H9 (cell line): ENCODE data around the gene IL18BP. TPM values are rescaled to one million over a fixed set of nuclear protein-coding genes. Genes with fewer than 3 reads are reported as not detected.

ENCODE experiments used
- DNase-seq: peaks from one replicate; pipeline ENCODE4 v3.0.0-alpha.2; 2017
- H2AFZ ChIP-seq: one replicate; pipeline ENCODE4 v1.6.1; 2013; ENCODE audit warnings: mild to moderate bottlenecking, low read length, control low read depth, moderate library complexity
- H2AK5ac ChIP-seq: 2 replicates; pipeline ENCODE4 v1.6.1; 2013; ENCODE audit warnings: low read length, control low read depth, mixed read lengths; ENCODE audit not compliant: insufficient read length
- H2BK120ac ChIP-seq: one replicate; pipeline ENCODE4 v1.6.1; 2013; ENCODE audit warnings: low read depth, mild to moderate bottlenecking, low read length, control low read depth, inconsistent platforms; ENCODE audit not compliant: poor library complexity, severe bottlenecking
- H2BK12ac ChIP-seq: 2 replicates; pipeline ENCODE4 v1.6.1; 2013; ENCODE audit warnings: low read length, control low read depth, mixed read lengths, low read depth; ENCODE audit not compliant: insufficient read length
- H2BK15ac ChIP-seq: 2 replicates; pipeline ENCODE4 v1.6.1; 2013; ENCODE audit warnings: low read depth, low read length, control low read depth
- H2BK20ac ChIP-seq: one replicate; pipeline ENCODE4 v1.6.1; 2013; ENCODE audit warnings: low read depth, mild to moderate bottlenecking, low read length, control low read depth, inconsistent platforms; ENCODE audit not compliant: poor library complexity, severe bottlenecking
- H2BK5ac ChIP-seq: 2 replicates; pipeline ENCODE4 v1.6.1; 2013; ENCODE audit warnings: low read length, control low read depth, mixed read lengths; ENCODE audit not compliant: insufficient read length
- H3K14ac ChIP-seq: 2 replicates; pipeline ENCODE4 v1.6.1; 2013; ENCODE audit warnings: low read length, control low read depth; ENCODE audit not compliant: insufficient read depth
- H3K18ac ChIP-seq: 2 replicates; pipeline ENCODE4 v1.6.1; 2013; ENCODE audit warnings: low read depth, mild to moderate bottlenecking, mixed read lengths, low read length, control low read depth; ENCODE audit not compliant: insufficient read length
- H3K23ac ChIP-seq: 2 replicates; pipeline ENCODE4 v1.6.1; 2013; ENCODE audit warnings: low read length, control low read depth, mixed read lengths, low read depth; ENCODE audit not compliant: insufficient read length
- H3K23me2 ChIP-seq: 2 replicates; pipeline ENCODE4 v1.6.1; 2013; ENCODE audit warnings: low read depth, mild to moderate bottlenecking, mixed read lengths, low read length, control low read depth; ENCODE audit not compliant: insufficient read length, poor library complexity, severe bottlenecking
- H3K27ac ChIP-seq: 2 replicates; pipeline ENCODE4 v1.5.1; 2013; ENCODE audit warnings: low read length, control low read depth, mixed read lengths, low read depth; ENCODE audit not compliant: insufficient read length
- H3K27me3 ChIP-seq: 2 replicates; pipeline ENCODE4 v1.6.1; 2013; ENCODE audit warnings: low read length, control low read depth, inconsistent platforms; ENCODE audit not compliant: insufficient read depth
- H3K4ac ChIP-seq: 2 replicates; pipeline ENCODE4 v1.6.1; 2013; ENCODE audit warnings: low read depth, mild to moderate bottlenecking, control low read depth, inconsistent platforms, low read length, moderate library complexity
- H3K4me1 ChIP-seq: 2 replicates; pipeline ENCODE4 v1.6.1; 2013; ENCODE audit warnings: low read length, control low read depth, inconsistent platforms; ENCODE audit not compliant: insufficient read depth
- H3K4me2 ChIP-seq: 2 replicates; pipeline ENCODE4 v1.6.1; 2013; ENCODE audit warnings: low read length, control low read depth, mixed read lengths; ENCODE audit not compliant: insufficient read length, insufficient read depth
- H3K56ac ChIP-seq: 2 replicates; pipeline ENCODE4 v1.6.1; 2013; ENCODE audit warnings: low read depth, mild to moderate bottlenecking, mixed read lengths, low read length, control low read depth; ENCODE audit not compliant: insufficient read length
- H3K79me1 ChIP-seq: 2 replicates; pipeline ENCODE4 v1.6.1; 2013; ENCODE audit warnings: low read depth, mild to moderate bottlenecking, moderate library complexity, low read length, control low read depth, inconsistent platforms; ENCODE audit not compliant: insufficient read depth, poor library complexity, severe bottlenecking
- H3K79me2 ChIP-seq: 2 replicates; pipeline ENCODE4 v1.6.1; 2013; ENCODE audit warnings: low read length, control low read depth, inconsistent platforms; ENCODE audit not compliant: insufficient read depth
- H3K9ac ChIP-seq: 2 replicates; pipeline ENCODE4 v1.6.1; 2013; ENCODE audit warnings: low read length, control low read depth, mixed read lengths; ENCODE audit not compliant: insufficient read length; ENCODE audit errors: extremely low read depth
- H3K9me3 ChIP-seq: one replicate; pipeline ENCODE4 v1.6.1; 2013; ENCODE audit warnings: low read depth, low read length, inconsistent platforms; ENCODE audit not compliant: control insufficient read depth
- H3T11ph ChIP-seq: one replicate; pipeline ENCODE4 v1.6.1; 2013; ENCODE audit warnings: mild to moderate bottlenecking, low read length, control low read depth, inconsistent platforms
- H4K20me1 ChIP-seq: one replicate; pipeline ENCODE4 v1.6.1; 2013; ENCODE audit not compliant: control insufficient read depth, insufficient read length, insufficient read depth
- H4K5ac ChIP-seq: 2 replicates; pipeline ENCODE4 v1.6.1; 2013; ENCODE audit warnings: low read depth, mild to moderate bottlenecking, mixed read lengths, low read length, control low read depth; ENCODE audit not compliant: insufficient read length
- H4K8ac ChIP-seq: replicated peaks from 2 replicates; pipeline ENCODE4 v1.6.1; 2013; ENCODE audit warnings: low read length, control low read depth, mixed read lengths, low read depth; ENCODE audit not compliant: insufficient read length
- H4K91ac ChIP-seq: 2 replicates; pipeline ENCODE4 v1.6.1; 2013; ENCODE audit warnings: low read depth, mild to moderate bottlenecking, moderate library complexity, mixed read lengths, low read length, control low read depth; ENCODE audit not compliant: insufficient read length
- H3K27ac Mint-ChIP-seq, 3 experiments: 2 replicates in 2 of 3; 3 replicates in 1 of 3; pipeline ENCODE4 v1.8.0; 2020 to 2021; ENCODE audit warnings: mixed read lengths in 3 of 3, mild to moderate bottlenecking in 1 of 3, moderate library complexity in 1 of 3
- H3K27me3 Mint-ChIP-seq: 2 replicates; pipeline ENCODE4 v1.8.0; 2021; ENCODE audit warnings: low read depth, mild to moderate bottlenecking, moderate library complexity, mixed read lengths
- H3K36me3 Mint-ChIP-seq, 3 experiments: 2 replicates in 2 of 3; 3 replicates in 1 of 3; pipeline ENCODE4 v1.8.0; 2020 to 2021; ENCODE audit warnings: low read depth in 3 of 3, mixed read lengths in 3 of 3; ENCODE audit not compliant: insufficient read depth in 1 of 3
- H3K4me1 Mint-ChIP-seq, 2 experiments: 2 replicates each; pipeline ENCODE4 v1.8.0; 2020; ENCODE audit warnings: mixed read lengths in 2 of 2
- H3K4me3 Mint-ChIP-seq, 2 experiments: 2 replicates in 1 of 2; 3 replicates in 1 of 2; pipeline ENCODE4 v1.8.0; 2020 to 2021; ENCODE audit warnings: mild to moderate bottlenecking in 2 of 2, mixed read lengths in 2 of 2, moderate library complexity in 1 of 2
- H3K9me3 Mint-ChIP-seq, 2 experiments: 2 replicates in 1 of 2; 3 replicates in 1 of 2; pipeline ENCODE4 v1.8.0; 2020; ENCODE audit warnings: mild to moderate bottlenecking in 2 of 2, mixed read lengths in 2 of 2, moderate library complexity in 1 of 2
- WGBS: extraction: QIAGEN DNeasy Blood & Tissue Kit; methylation state at CpG from one replicate; pipeline ENCODE4 v1.1.7; 2013; ENCODE audit warnings: missing lambda C conversion rate, low lambda C conversion rate, mixed read lengths; ENCODE audit not compliant: insufficient read length; ENCODE audit errors: extremely low coverage; 5-methylcytosine and 5-hydroxymethylcytosine counted together
- total RNA-seq: library from RNA; stranded (reverse); gene quantifications from 2 replicates; pipeline ENCODE4 v1.2.1, GENCODE V29; 2021
- TF ChIP-seq, protein P1 (sequence below): fragments of 200-600 bp; sonication (generic); conservative IDR thresholded peaks from 3 replicates; pipeline ENCODE4 v1.8.0; 2021; ENCODE audit warnings: antibody characterized with exemption, mild to moderate bottlenecking

The IL18BP gene
- total RNA-seq, 1 experiment from 2014 or later: 10.2 TPM

DNA sequence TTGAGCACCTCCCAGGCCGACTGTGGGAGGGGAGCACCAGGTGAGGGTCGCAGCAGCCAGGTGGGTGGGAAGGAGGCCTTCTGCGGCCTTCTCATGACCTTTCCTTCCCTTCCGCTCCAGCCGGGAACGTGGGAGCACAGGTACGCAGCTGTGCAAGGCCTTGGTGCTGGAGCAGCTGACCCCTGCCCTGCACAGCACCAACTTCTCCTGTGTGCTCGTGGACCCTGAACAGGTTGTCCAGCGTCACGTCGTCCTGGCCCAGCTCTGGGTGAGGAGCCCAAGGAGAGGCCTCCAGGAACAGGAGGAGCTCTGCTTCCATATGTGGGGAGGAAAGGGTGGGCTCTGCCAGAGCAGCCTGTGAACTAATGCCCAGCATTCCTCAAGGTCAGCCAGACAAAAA lies 2.6 kb downstream of the IL18BP start:
- Histone ChIP-seq H3T11ph (no peak overlapping the region), H3K9ac (no peak overlapping the region), H3K4me1 (no peaks in the 10 kb centered on the region), H2BK15ac (no peak overlapping the region), H3K18ac (no peak overlapping the region), H3K9me3 (no peaks in the 10 kb centered on the region), H3K23me2 (no peaks in the 10 kb centered on the region), H3K23ac (no peak overlapping the region), H3K4me2 (no peak overlapping the region), H2AFZ (no peak overlapping the region), H2BK5ac (no peak overlapping the region), H4K20me1 (peaks cover 2% of the 10 kb centered on the region), H3K4ac (no peak overlapping the region), H3K27ac (no peak overlapping the region), H3K79me2 (no peaks in the 10 kb centered on the region), H4K8ac (no peak overlapping the region), H3K56ac (no peak overlapping the region), H3K14ac (no peak overlapping the region), H2AK5ac (no peak overlapping the region), H3K27me3 (no peaks in the 10 kb centered on the region), H2BK120ac (no peak overlapping the region), H4K91ac (no peak overlapping the region), H2BK20ac (no peak overlapping the region), H2BK12ac (no peak overlapping the region), H4K5ac (no peak overlapping the region), H3K79me1 (no peaks in the 10 kb centered on the region)
- no peak for DNase-seq
- TF ChIP-seq, protein P1, sequence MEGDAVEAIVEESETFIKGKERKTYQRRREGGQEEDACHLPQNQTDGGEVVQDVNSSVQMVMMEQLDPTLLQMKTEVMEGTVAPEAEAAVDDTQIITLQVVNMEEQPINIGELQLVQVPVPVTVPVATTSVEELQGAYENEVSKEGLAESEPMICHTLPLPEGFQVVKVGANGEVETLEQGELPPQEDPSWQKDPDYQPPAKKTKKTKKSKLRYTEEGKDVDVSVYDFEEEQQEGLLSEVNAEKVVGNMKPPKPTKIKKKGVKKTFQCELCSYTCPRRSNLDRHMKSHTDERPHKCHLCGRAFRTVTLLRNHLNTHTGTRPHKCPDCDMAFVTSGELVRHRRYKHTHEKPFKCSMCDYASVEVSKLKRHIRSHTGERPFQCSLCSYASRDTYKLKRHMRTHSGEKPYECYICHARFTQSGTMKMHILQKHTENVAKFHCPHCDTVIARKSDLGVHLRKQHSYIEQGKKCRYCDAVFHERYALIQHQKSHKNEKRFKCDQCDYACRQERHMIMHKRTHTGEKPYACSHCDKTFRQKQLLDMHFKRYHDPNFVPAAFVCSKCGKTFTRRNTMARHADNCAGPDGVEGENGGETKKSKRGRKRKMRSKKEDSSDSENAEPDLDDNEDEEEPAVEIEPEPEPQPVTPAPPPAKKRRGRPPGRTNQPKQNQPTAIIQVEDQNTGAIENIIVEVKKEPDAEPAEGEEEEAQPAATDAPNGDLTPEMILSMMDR: no peak
- no CpG with 5 or more reads among the region's 11 CpGs for WGBS
- Mint-ChIP-seq H3K36me3 (peaks cover 32 to 66% (median 49%) of the 10 kb centered on the region in 3 experiments; a peak in 6 of 7 replicates), H3K9me3 (no peaks in the 10 kb centered on the region), H3K27me3 (peaks cover 6% of the 10 kb centered on the region; the same call in 1 of the 2 replicates), H3K4me1 (peaks cover 0 to 7% of the 10 kb centered on the region in 2 experiments; a peak in 1 of 4 replicates), H3K4me3 (no peak overlapping the region), H3K27ac (peak overlapping the region in 1 of 3 experiments; percentile 9; a peak in 1 of 7 replicates)
